GM21390 (cell line): Measurements from ENCODE around the gene CACFD1.

ENCODE experiments used
- ATAC-seq: cut with Tn5 transposase; IDR thresholded peaks from one replicate; pipeline ENCODE4 v1.9.1; 2021; ENCODE audit not compliant: unreplicated experiment

The CACFD1 gene

DNA sequence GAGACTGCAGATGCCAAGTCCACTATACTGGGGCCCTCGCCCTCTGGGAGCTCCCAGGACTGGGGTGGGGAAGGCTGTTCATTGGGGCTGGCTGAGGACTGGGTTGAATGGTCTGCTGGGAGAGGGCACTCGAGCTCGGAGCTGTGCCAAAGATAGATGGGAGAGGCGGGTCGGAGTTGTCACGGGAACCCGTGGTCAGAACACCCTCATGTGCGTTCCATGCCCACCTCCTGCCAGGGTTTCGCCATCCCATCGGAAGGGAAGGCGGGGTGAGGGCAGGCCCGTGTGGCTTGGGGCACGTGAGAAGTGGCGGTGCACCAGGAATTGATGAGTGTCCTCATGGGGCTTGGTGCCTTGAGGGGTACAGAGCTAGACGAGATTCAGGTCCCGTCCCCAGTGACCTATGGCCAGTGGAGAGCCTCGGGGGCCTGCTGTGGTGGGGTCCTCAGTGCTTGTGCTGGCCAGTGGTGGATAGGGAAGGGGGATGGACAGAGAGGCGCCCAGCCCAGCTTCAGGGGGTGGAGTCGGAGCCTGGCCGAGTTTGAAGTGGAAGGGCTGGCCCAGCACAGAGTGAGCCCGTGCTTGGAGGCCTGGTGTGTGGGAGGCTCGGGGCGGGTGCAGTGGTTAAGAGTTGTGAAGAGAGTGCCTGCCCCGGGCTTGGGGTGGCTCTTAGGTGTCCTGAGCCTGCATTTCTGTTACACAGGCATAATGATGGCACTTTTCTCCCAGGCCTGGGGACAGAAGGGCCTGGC, 4.3 kb downstream of the CACFD1 start:
- no peak for ATAC-seq

- no peak for ATAC-seq
Observed at GRCh38 chr9:133464638-133465037, 4.9 kb downstream of the CACFD1 start.

DNA sequence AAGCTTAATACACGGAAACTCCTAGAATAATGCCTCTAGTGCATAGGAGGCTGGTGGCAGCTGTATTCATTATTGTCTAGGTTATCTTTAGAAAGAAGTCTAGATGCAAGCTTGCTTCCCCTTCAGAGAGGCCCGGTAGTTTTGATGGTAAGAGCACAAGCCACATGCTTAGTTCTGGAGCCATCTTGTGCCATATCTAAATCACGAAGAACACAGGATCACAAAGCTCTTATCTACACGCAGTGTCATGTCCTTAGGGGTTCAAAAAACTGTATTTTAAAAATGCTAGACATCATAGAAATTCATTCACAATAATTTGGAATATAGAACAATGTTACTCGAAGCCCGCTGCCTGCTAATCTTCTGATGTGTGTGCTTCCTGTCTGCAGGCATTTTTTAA, 6.2 kb downstream of the CACFD1 start:
- ATAC-seq, result no peak

GRCh38 chr9:133467101-133467500, 7.3 kb downstream of the CACFD1 start:
- no peak for ATAC-seq

GRCh38 chr9:133468374-133468773, 8.6 kb downstream of the CACFD1 start:
- ATAC-seq, result no peak

- ATAC-seq, result no peak
Observed at GRCh38 chr9:133468777-133469421, 9.1 kb downstream of the CACFD1 start.

DNA sequence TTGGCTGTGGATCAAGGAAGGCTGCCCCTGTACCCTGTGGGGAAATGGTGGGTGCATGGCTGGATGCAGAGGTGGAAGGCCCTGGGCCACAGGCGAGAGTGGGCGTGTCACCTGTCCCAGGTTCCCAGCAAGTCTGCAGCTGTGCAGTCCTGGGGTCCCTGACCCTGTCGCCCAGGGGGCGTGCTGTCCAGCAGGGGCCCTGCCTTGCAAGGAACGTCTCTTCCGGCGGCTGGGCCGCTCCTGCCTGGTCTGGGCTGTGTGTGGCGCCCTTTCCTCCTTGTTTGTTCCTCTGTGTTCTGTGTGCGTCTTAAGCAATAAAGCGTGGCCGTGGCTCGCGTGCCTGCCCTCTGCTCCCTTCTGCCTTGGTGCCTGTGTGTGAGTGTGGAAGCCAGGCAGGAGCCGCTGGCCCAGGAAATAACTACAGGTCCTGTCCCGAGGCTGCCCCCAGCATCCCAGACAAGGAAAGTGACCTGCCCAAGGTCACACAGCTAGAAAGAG, 10.7 kb downstream of the CACFD1 start:
- ATAC-seq, result no peak

- no peak for ATAC-seq
Observed at GRCh38 chr9:133470988-133471387, 11.2 kb downstream of the CACFD1 start.

DNA sequence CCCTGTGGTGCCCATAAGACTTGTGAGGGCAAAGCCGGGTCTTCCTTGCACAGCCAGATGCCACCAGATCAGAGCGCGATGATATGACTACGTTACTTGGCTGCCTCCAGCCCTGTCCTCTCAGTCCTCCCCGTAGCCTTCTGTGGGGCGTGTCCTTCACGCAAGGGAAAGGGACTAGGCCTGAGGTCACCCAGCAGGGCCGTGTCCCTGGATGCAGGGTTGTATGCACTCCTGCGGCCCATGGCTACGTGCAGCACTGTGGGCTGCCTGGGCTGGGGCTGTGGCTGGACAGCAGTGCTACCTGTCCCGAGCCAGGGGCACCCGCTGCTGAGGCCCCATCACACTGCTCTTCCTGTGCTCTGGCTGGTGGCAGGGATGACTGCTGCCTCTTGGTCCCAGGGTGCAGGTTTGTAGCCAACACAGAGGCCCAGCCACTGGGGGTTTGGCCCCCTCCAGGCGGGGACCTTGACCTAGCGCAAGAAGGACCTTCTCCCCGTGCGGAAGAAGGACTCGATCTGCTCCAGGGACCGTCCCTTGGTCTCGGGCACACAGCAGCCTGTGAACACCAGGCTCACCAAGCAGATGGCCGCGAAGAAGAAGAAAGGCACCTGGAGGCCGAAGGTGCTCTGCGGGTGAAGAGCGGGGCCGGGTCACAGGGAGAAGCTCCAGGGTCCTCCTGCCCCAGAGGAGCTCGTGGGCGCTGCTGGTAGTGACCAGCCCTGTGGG, 11.9 kb downstream of the CACFD1 start:
- ATAC-seq, result no peak

DNA sequence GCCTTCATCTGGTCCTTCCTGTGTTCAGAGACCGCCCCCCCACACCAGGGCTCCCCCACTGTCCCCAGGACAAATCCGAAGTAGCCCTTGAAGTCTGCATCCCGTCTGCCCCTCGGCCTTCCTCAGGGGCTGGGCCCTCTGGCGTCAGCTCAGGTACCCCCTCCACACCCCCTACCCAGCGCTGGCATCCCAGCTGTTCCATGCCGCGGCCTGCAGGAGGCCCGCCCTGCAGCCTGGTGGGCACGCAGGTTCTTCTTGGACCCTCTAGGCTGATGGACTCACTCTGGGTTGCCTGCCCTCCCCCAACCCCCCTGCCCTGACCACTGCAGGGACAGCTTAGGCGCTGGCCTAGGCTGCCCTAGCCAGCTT, 12.5 kb downstream of the CACFD1 start:
- no peak for ATAC-seq

- no peak for ATAC-seq
Observed at GRCh38 chr9:133472753-133473378, 13.1 kb downstream of the CACFD1 start.

GRCh38 chr9:133473743-133474142, 14.0 kb downstream of the CACFD1 start:
- no peak for ATAC-seq

GRCh38 chr9:133474215-133474614, 14.4 kb downstream of the CACFD1 start:
- ATAC-seq, result no peak

GRCh38 chr9:133474853-133475252, 15.1 kb downstream of the CACFD1 start:
- ATAC-seq, result no peak

GRCh38 chr9:133475292-133476012, 15.7 kb downstream of the CACFD1 start:
- no peak for ATAC-seq

DNA sequence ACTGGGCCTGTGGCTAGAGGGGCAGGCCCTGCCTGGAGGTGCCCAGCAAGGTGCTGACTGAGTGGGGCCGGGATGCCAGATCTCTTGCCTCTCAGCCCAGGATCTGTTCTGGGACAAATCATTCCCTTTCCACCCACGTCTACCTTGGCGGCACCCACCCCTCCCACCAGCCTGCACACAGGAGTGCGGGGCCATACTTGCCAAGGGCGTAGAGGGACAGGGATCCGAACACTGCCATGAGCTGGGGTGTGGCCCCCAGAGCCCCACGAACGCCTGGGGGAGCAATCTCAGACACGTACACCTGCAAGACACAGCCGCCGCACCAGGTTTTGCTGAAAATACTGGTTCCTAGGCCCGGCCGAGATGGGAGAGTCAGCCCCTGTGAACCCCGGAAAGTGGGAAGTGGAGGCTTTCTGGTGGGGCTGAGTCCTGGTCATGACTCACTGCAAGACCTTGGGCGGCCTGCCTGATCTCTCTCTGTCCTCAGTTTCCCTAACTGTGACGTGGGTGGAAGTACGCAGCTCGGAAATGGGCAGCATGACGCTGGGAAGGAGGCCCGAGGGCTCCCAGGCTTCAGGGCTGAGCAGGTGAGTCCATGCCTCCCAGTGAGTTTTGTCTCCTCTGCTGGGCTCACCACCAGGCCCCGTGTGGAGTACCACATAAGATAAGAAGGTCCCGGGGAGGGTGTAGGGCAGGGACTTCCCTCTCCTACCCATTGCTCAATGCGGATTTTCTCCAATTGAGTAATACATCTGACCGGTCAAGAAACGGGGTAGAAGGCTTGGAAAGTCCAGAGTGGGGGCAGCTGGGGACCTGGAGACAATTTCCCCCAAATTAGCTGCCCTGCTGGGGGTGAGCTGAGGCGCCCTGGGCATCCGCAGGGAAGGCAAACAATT, 16.5 kb downstream of the CACFD1 start:
- ATAC-seq, result no peak

DNA sequence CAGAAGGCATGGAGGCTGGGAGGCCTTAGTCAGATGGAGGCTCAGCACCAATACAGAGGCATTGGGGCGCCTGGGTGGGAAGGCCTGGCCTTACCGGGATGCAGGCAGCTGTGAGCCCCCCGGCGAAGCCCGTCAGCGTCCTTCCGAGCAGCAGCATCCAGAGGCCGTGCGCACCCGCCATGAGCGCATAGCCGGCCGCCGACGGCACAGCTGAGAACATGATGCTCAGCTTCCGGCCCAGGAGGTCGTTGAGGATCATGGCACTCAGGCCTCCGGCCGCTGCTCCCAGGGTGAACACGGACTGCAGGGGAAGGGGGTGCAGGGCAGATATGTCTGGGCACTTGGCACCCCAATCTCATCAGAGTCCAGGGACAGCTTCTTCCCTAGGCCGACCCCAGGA, 17.2 kb downstream of the CACFD1 start:
- no peak for ATAC-seq

DNA sequence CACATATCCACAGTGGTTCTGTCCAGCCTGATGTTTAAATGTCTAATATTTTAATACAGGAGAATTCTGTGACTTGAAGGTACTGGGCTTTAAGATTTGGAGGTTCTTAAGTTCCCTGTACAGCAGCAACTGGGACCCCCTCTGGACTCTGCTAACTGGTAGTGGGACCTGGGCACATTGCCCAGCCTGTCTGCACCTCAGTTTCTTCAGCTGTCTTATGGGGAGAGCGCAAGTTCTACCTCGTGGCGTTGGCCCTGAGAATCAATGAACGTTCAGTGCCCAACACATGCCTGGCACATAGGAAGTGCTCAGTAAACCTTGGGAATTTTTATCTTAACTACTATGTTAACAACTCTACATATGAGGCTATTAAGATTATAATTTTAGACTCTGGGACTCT, 17.7 kb downstream of the CACFD1 start:
- no peak for ATAC-seq

- peak; percentile 43 for ATAC-seq
Observed at GRCh38 chr9:133477992-133478850, 18.4 kb downstream of the CACFD1 start.
